WTC11 (cell line): Measurements from ENCODE around the gene SNX8. TPM values are rescaled to one million over a fixed set of nuclear protein-coding genes. Genes with fewer than 3 reads are reported as not detected.

Experiments used
- ATAC-seq: fragments of 200-7000 bp; cut with Tn5 transposase; 2 replicates; pipeline ENCODE4 v1.10.0; 2021; ENCODE audit warnings: mild to moderate bottlenecking, moderate library complexity
- CTCF ChIA-PET: fragments of 300-600 bp; sonication (Branson Sonifier 250); formaldehyde crosslinking; loops from one replicate; lab custom pipeline; 2021; ENCODE audit warnings: antibody characterized with exemption; lab: Charles Lee
- POLR2A ChIA-PET: fragments of 350-600 bp; sonication (Branson Sonifier 250); formaldehyde crosslinking; loops from one replicate; lab custom pipeline; 2021; ENCODE audit warnings: antibody characterized with exemption; lab: Charles Lee
- DNase-seq: peaks from one replicate; pipeline ENCODE4 v3.0.0; 2021; ENCODE audit warnings: low spot score
- H3K27ac Mint-ChIP-seq: 2 replicates; pipeline ENCODE4 v1.8.0; 2021; ENCODE audit warnings: mixed read lengths
- H3K27me3 Mint-ChIP-seq: 2 replicates; pipeline ENCODE4 v1.8.0; 2021; ENCODE audit warnings: low read depth, mild to moderate bottlenecking, moderate library complexity, mixed read lengths
- H3K36me3 Mint-ChIP-seq: 2 replicates; pipeline ENCODE4 v1.8.0; 2021; ENCODE audit warnings: mixed read lengths
- H3K4me1 Mint-ChIP-seq: 2 replicates; pipeline ENCODE4 v1.8.0; 2022; ENCODE audit warnings: mixed read lengths
- H3K4me3 Mint-ChIP-seq: 2 replicates; pipeline ENCODE4 v1.8.0; 2021; ENCODE audit warnings: mild to moderate bottlenecking, moderate library complexity, mixed read lengths
- H3K9me3 Mint-ChIP-seq: 2 replicates; pipeline ENCODE4 v1.8.0; 2021; ENCODE audit warnings: mixed read lengths
- ATF1 ChIP-seq: sonication (generic); formaldehyde crosslinking; IDR thresholded peaks from 2 replicates; pipeline ENCODE4 v1.8.1; 2023; ENCODE audit warnings: mild to moderate bottlenecking, moderate library complexity, missing genetic modification reagents
- CBFB ChIP-seq: sonication (generic); formaldehyde crosslinking; IDR thresholded peaks from 2 replicates; pipeline ENCODE4 v1.8.1; 2022; ENCODE audit warnings: mild to moderate bottlenecking, low read depth, missing genetic modification reagents
- CDX4 ChIP-seq: fragments of 250-450 bp; sonication (Bioruptor Pico); IDR thresholded peaks from 2 replicates; pipeline ENCODE4 v1.9.0; 2021; ENCODE audit warnings: moderate library complexity, mild to moderate bottlenecking, inconsistent platforms, borderline replicate concordance
- CREB1 ChIP-seq: sonication (generic); formaldehyde crosslinking; IDR thresholded peaks from 2 replicates; pipeline ENCODE4 v1.8.0; 2023; ENCODE audit warnings: mild to moderate bottlenecking, missing genetic modification reagents
- CREM ChIP-seq: sonication (generic); formaldehyde crosslinking; IDR thresholded peaks from 2 replicates; pipeline ENCODE4 v1.8.1; 2022; ENCODE audit warnings: mild to moderate bottlenecking, missing genetic modification reagents, moderate library complexity
- E2F4 ChIP-seq: sonication (generic); formaldehyde crosslinking; IDR thresholded peaks from 2 replicates; pipeline ENCODE4 v1.8.1; 2022; ENCODE audit warnings: low read depth, mild to moderate bottlenecking, moderate library complexity, missing genetic modification reagents, borderline replicate concordance
- EMX1 ChIP-seq: fragments of 250-450 bp; sonication (Bioruptor Pico); IDR thresholded peaks from 2 replicates; pipeline ENCODE4 v1.8.0; 2021; ENCODE audit warnings: mild to moderate bottlenecking
- GABPB1 ChIP-seq: sonication (generic); formaldehyde crosslinking; IDR thresholded peaks from 2 replicates; pipeline ENCODE4 v1.8.1; 2023; ENCODE audit warnings: mild to moderate bottlenecking, missing genetic modification reagents
- GTF2I ChIP-seq: fragments of 250-450 bp; sonication (Bioruptor Pico); conservative IDR thresholded peaks from 2 replicates; pipeline ENCODE4 v1.4.0; 2021; ENCODE audit warnings: mild to moderate bottlenecking
- MXD4 ChIP-seq: fragments of 250-450 bp; sonication (Bioruptor Pico); IDR thresholded peaks from 2 replicates; pipeline ENCODE4 v1.8.0; 2021; ENCODE audit warnings: mild to moderate bottlenecking, moderate library complexity, borderline replicate concordance
- NFYB ChIP-seq: sonication (generic); formaldehyde crosslinking; conservative IDR thresholded peaks from 2 replicates; pipeline ENCODE4 v1.8.0; 2022; ENCODE audit warnings: low read depth, missing genetic modification reagents
- NR1H2 ChIP-seq: sonication (generic); formaldehyde crosslinking; IDR thresholded peaks from 2 replicates; pipeline ENCODE4 v1.9.0; 2021; ENCODE audit warnings: mild to moderate bottlenecking, moderate library complexity, missing genetic modification reagents
- NR3C1 ChIP-seq: sonication (generic); formaldehyde crosslinking; conservative IDR thresholded peaks from 2 replicates; pipeline ENCODE4 v1.8.1; 2023; ENCODE audit warnings: low read depth, mild to moderate bottlenecking, missing genetic modification reagents
- RELA ChIP-seq: sonication (generic); formaldehyde crosslinking; IDR thresholded peaks from 2 replicates; pipeline ENCODE4 v1.8.1; 2022; ENCODE audit warnings: missing genetic modification reagents, mild to moderate bottlenecking, borderline replicate concordance
- SOX15 ChIP-seq: fragments of 250-450 bp; sonication (Bioruptor Pico); IDR thresholded peaks from 2 replicates; pipeline ENCODE4 v1.9.0; 2021; ENCODE audit warnings: mild to moderate bottlenecking
- SP1 ChIP-seq: sonication (generic); formaldehyde crosslinking; conservative IDR thresholded peaks from 2 replicates; pipeline ENCODE4 v1.8.1; 2022; ENCODE audit warnings: missing genetic modification reagents
- USF2 ChIP-seq: sonication (generic); formaldehyde crosslinking; IDR thresholded peaks from 2 replicates; pipeline ENCODE4 v1.8.1; 2023; ENCODE audit warnings: mild to moderate bottlenecking, missing genetic modification reagents, moderate library complexity
- ZBTB43 ChIP-seq: sonication (generic); formaldehyde crosslinking; IDR thresholded peaks from 2 replicates; pipeline ENCODE4 v1.8.1; 2023; ENCODE audit warnings: mild to moderate bottlenecking, missing genetic modification reagents
- ZNF121 ChIP-seq: sonication (generic); formaldehyde crosslinking; IDR thresholded peaks from 2 replicates; pipeline ENCODE4 v1.8.0; 2023; ENCODE audit warnings: missing genetic modification reagents
- ZNF219 ChIP-seq: sonication (generic); formaldehyde crosslinking; IDR thresholded peaks from 2 replicates; pipeline ENCODE4 v1.8.0; 2023; ENCODE audit warnings: missing genetic modification reagents, mild to moderate bottlenecking, borderline replicate concordance
- ZNF232 ChIP-seq: sonication (generic); formaldehyde crosslinking; IDR thresholded peaks from 2 replicates; pipeline ENCODE4 v1.8.0; 2022; ENCODE audit warnings: mild to moderate bottlenecking, missing genetic modification reagents
- ZNF263 ChIP-seq: sonication (generic); formaldehyde crosslinking; IDR thresholded peaks from 2 replicates; pipeline ENCODE4 v1.8.1; 2022; ENCODE audit warnings: low read depth, mild to moderate bottlenecking, moderate library complexity, missing genetic modification reagents
- ZNF317 ChIP-seq: sonication (generic); formaldehyde crosslinking; IDR thresholded peaks from 2 replicates; pipeline ENCODE4 v1.8.1; 2023; ENCODE audit warnings: low read depth, mild to moderate bottlenecking, moderate library complexity, missing genetic modification reagents, borderline replicate concordance
- total RNA-seq: library from RNA; stranded (reverse); gene quantifications from 3 replicates; pipeline ENCODE4 v1.2.3, GENCODE V29; 2021
- TF ChIP-seq, protein P1 (sequence below): sonication (generic); formaldehyde crosslinking; IDR thresholded peaks from 2 replicates; pipeline ENCODE4 v1.8.0; 2023; ENCODE audit warnings: missing genetic modification reagents
- TF ChIP-seq, protein P2 (sequence below): fragments of 250-450 bp; sonication (Bioruptor Pico); IDR thresholded peaks from 2 replicates; pipeline ENCODE4 v1.9.0; 2021; ENCODE audit warnings: mild to moderate bottlenecking, borderline replicate concordance
- TF ChIP-seq, protein P3 (sequence below): fragments of 250-450 bp; sonication (Bioruptor Pico); IDR thresholded peaks from 2 replicates; pipeline ENCODE4 v2.1.2; 2022; ENCODE audit warnings: mild to moderate bottlenecking, moderate library complexity

SNX8 gene
- total RNA-seq, 1 experiment from 2014 or later, result 50.8 TPM

- Mint-ChIP-seq H3K27ac (peak within 1 kb of the TSS; percentile 98), H3K27me3 (no peaks in the 10 kb centered on the region), H3K9me3 (no peaks in the 10 kb centered on the region), H3K4me3 (peak within 1 kb of the TSS; percentile 96), H3K4me1 (peaks cover 13% of the 10 kb centered on the region), H3K36me3 (peaks cover 38% of the 10 kb centered on the region)
- POLR2A ChIA-PET, result interaction anchor here (0.6 to 2.0 kb wide), 3 partner anchors 9 to 192 kb away, joined by 3 to 8 read pairs (median 3); partner anchors contain the start of genes MRM2 and NUDT1
- CTCF ChIA-PET, result interaction anchor here (0.6 to 2.6 kb wide), 5 partner anchors 9 to 115 kb away, joined by 3 to 10 read pairs (median 4); partner anchors contain the start of genes MRM2 and NUDT1
- ATAC-seq (peak; percentile 82), DNase-seq (peak; percentile 91)
- TF ChIP-seq EMX1 (CRISPR knock-in tag) (0 out of 2 replicates have a peak, but pooled peaks have one; percentile 71), RELA (CRISPR knock-in tag) (no peak), ZNF317 (CRISPR knock-in tag) (no peak), CBFB (CRISPR knock-in tag) (no peak), ZNF219 (CRISPR knock-in tag) (no peak), GABPB1 (CRISPR knock-in tag) (no peak), E2F4 (no peak), NFYB (no peak), ZNF263 (CRISPR knock-in tag) (no peak), ATF1 (CRISPR knock-in tag) (no peak; the same call in none of the 2 replicates), MXD4 (CRISPR knock-in tag) (no peak), CREM (CRISPR knock-in tag) (0 out of 2 replicates have a peak, but pooled peaks have one; percentile 53), NR3C1 (CRISPR knock-in tag) (no peak), CDX4 (CRISPR knock-in tag) (no peak), SP1 (peak; percentile 57), CREB1 (CRISPR knock-in tag) (no peak), NR1H2 (no peak), ZNF121 (no peak), USF2 (no peak), SOX15 (CRISPR knock-in tag) (no peak), ZBTB43 (no peak), GTF2I (CRISPR knock-in tag) (no peak), ZNF232 (CRISPR knock-in tag) (no peak)
- TF ChIP-seq, protein P1, sequence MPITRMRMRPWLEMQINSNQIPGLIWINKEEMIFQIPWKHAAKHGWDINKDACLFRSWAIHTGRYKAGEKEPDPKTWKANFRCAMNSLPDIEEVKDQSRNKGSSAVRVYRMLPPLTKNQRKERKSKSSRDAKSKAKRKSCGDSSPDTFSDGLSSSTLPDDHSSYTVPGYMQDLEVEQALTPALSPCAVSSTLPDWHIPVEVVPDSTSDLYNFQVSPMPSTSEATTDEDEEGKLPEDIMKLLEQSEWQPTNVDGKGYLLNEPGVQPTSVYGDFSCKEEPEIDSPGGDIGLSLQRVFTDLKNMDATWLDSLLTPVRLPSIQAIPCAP (CRISPR knock-in tag), result no peak
- TF ChIP-seq, protein P2, sequence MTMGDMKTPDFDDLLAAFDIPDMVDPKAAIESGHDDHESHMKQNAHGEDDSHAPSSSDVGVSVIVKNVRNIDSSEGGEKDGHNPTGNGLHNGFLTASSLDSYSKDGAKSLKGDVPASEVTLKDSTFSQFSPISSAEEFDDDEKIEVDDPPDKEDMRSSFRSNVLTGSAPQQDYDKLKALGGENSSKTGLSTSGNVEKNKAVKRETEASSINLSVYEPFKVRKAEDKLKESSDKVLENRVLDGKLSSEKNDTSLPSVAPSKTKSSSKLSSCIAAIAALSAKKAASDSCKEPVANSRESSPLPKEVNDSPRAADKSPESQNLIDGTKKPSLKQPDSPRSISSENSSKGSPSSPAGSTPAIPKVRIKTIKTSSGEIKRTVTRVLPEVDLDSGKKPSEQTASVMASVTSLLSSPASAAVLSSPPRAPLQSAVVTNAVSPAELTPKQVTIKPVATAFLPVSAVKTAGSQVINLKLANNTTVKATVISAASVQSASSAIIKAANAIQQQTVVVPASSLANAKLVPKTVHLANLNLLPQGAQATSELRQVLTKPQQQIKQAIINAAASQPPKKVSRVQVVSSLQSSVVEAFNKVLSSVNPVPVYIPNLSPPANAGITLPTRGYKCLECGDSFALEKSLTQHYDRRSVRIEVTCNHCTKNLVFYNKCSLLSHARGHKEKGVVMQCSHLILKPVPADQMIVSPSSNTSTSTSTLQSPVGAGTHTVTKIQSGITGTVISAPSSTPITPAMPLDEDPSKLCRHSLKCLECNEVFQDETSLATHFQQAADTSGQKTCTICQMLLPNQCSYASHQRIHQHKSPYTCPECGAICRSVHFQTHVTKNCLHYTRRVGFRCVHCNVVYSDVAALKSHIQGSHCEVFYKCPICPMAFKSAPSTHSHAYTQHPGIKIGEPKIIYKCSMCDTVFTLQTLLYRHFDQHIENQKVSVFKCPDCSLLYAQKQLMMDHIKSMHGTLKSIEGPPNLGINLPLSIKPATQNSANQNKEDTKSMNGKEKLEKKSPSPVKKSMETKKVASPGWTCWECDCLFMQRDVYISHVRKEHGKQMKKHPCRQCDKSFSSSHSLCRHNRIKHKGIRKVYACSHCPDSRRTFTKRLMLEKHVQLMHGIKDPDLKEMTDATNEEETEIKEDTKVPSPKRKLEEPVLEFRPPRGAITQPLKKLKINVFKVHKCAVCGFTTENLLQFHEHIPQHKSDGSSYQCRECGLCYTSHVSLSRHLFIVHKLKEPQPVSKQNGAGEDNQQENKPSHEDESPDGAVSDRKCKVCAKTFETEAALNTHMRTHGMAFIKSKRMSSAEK, result 0 out of 2 replicates have a peak, but pooled peaks have one; percentile 4
- TF ChIP-seq, protein P3, sequence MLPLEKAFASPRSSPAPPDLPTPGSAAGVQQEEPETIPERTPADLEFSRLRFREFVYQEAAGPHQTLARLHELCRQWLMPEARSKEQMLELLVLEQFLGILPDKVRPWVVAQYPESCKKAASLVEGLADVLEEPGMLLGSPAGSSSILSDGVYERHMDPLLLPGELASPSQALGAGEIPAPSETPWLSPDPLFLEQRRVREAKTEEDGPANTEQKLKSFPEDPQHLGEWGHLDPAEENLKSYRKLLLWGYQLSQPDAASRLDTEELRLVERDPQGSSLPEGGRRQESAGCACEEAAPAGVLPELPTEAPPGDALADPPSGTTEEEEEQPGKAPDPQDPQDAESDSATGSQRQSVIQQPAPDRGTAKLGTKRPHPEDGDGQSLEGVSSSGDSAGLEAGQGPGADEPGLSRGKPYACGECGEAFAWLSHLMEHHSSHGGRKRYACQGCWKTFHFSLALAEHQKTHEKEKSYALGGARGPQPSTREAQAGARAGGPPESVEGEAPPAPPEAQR (CRISPR knock-in tag), result no peak
Observed at GRCh38 chr7:2232766-2233520, 81.3 kb downstream of the SNX8 start, which contains the start of gene MAD1L1. Gene MAD1L1, minus strand, starts transcription at chr7:2232945. Its CDS starts 2,812 bp downstream, at chr7:2230133.
